CD4-positive, alpha-beta T cell (primary cell): ENCODE measurements around the gene GHR. TPM values are rescaled to one million over a fixed set of nuclear protein-coding genes. Genes with fewer than 3 reads are reported as not detected.

Experiments used
- ATAC-seq: fragments of 200-7000 bp; cut with Tn5 transposase; one replicate; pipeline ENCODE4 v1.10.0; 2022; ENCODE audit warnings: mild to moderate bottlenecking; ENCODE audit not compliant: poor library complexity
- CTCF ChIA-PET: fragments of 350-600 bp; sonication (Branson Sonifier 250); formaldehyde crosslinking; loops from one replicate; lab custom pipeline; 2021; ENCODE audit warnings: antibody characterized with exemption, inconsistent platforms; lab: Charles Lee
- POLR2A ChIA-PET: fragments of 350-600 bp; sonication (Branson Sonifier 250); formaldehyde crosslinking; loops from one replicate; lab custom pipeline; 2021; ENCODE audit warnings: antibody characterized with exemption, inconsistent platforms; lab: Charles Lee
- DNase-seq, 14 experiments: peaks; one replicate each; pipeline ENCODE4 v3.0.0-alpha.2; 2013 to 2020; ENCODE audit warnings: mixed read lengths in 2 of 14
- H3K27ac ChIP-seq, 2 donors: one replicate each; pipeline versions ENCODE4 v1.5.1 to v1.7.0; 2013; ENCODE audit warnings: low read length in 2 of 2, low read depth in 1 of 2, mild to moderate bottlenecking in 1 of 2
- H3K27me3 ChIP-seq, 2 experiments: 1 replicate in 1 of 2; 2 replicates in 1 of 2; pipeline versions ENCODE4 v1.6.1 to v1.7.0; 2013; ENCODE audit warnings: low read length in 2 of 2, control low read depth in 1 of 2, mild to moderate bottlenecking in 1 of 2, moderate library complexity in 1 of 2; ENCODE audit not compliant: insufficient read depth in 2 of 2, control insufficient read depth in 1 of 2
- H3K36me3 ChIP-seq: one replicate; pipeline ENCODE4 v1.6.1; 2013; ENCODE audit warnings: low read length, control low read depth; ENCODE audit not compliant: insufficient read depth
- H3K4me1 ChIP-seq: one replicate; pipeline ENCODE4 v1.6.1; 2013; ENCODE audit warnings: low read length, control low read depth; ENCODE audit not compliant: insufficient read depth
- H3K4me3 ChIP-seq: one replicate; pipeline ENCODE4 v1.5.1; 2013; ENCODE audit warnings: mild to moderate bottlenecking, low read length, moderate library complexity
- H3K9me3 ChIP-seq, 2 experiments: 1 replicate in 1 of 2; 2 replicates in 1 of 2; pipeline versions ENCODE4 v1.6.1 to v1.7.0; 2013; ENCODE audit warnings: low read length in 2 of 2, mild to moderate bottlenecking in 2 of 2, control low read depth in 1 of 2, moderate library complexity in 1 of 2; ENCODE audit not compliant: control insufficient read depth in 1 of 2, insufficient read depth in 1 of 2
- H3K27ac Mint-ChIP-seq: one replicate; pipeline ENCODE4 v1.8.0; 2020; ENCODE audit warnings: mixed read lengths
- H3K27me3 Mint-ChIP-seq: one replicate; pipeline ENCODE4 v1.8.0; 2021; ENCODE audit warnings: mixed read lengths
- H3K36me3 Mint-ChIP-seq: one replicate; pipeline ENCODE4 v1.8.0; 2021; ENCODE audit warnings: low read depth, mixed read lengths
- H3K4me1 Mint-ChIP-seq: one replicate; pipeline ENCODE4 v1.8.0; 2021; ENCODE audit warnings: low read depth, mixed read lengths
- H3K4me3 Mint-ChIP-seq: one replicate; pipeline ENCODE4 v1.8.0; 2020; ENCODE audit warnings: mild to moderate bottlenecking, mixed read lengths
- H3K9me3 Mint-ChIP-seq: one replicate; pipeline ENCODE4 v1.8.0; 2020; ENCODE audit warnings: mixed read lengths
- CTCF ChIP-seq: fragments of 200-600 bp; IDR thresholded peaks from one replicate; pipeline ENCODE4 v1.8.0; 2022; ENCODE audit warnings: antibody characterized with exemption, mild to moderate bottlenecking
- intact Hi-C, 2 experiments: fragments of 100-400 bp; cut with DNase I in 1 of 2; cut with micrococcal nuclease in 1 of 2; formaldehyde crosslinking; loops; one replicate each; pipeline versions ENCODE4 v1.15.1 to v1.9.0; 2023 to 2025; cut with DNase I, micrococcal nuclease
- total RNA-seq, 174 experiments: library from RNA in 2 of 174; stranded (reverse) in 2 of 174; gene quantifications; one replicate each; pipeline ENCODE4 v1.2.3 and lab custom pipeline; 2021 to 2026

The GHR gene
- total RNA-seq, 2 experiments from 2014 or later: not detected

- no peak overlapping the region for H3K4me3 ChIP-seq
- no peaks in the 10 kb centered on the region for H3K9me3 ChIP-seq
- H3K4me3 Mint-ChIP-seq: no peak overlapping the region
- H3K9me3 Mint-ChIP-seq: no peaks in the 10 kb centered on the region
- intact Hi-C loops: no loop called here
- H3K36me3 ChIP-seq: no peaks in the 10 kb centered on the region
- H3K36me3 Mint-ChIP-seq: no peaks in the 10 kb centered on the region
- H3K4me1 Mint-ChIP-seq: no peaks in the 10 kb centered on the region
- CTCF ChIA-PET: interaction anchor here (0.7 kb wide), 1 partner anchor 77 kb away, joined by 4 read pairs; no protein-coding TSS in a partner anchor
- H3K27ac ChIP-seq: no peak overlapping the region
- H3K27me3 ChIP-seq: peaks cover 0 to 5% of the 10 kb centered on the region in 2 experiments
- POLR2A ChIA-PET: no interaction called here
- H3K27ac Mint-ChIP-seq: no peak overlapping the region
- DNase-seq (no peak), ATAC-seq (no peak)
- H3K27me3 Mint-ChIP-seq: peaks cover 19% of the 10 kb centered on the region
- TF ChIP-seq CTCF: no peak
- H3K4me1 ChIP-seq: no peaks in the 10 kb centered on the region
Observed at GRCh38 chr5:42604171-42604711, 181.0 kb downstream of the GHR start.

GRCh38 chr5:42605490-42605889, 182.3 kb downstream of the GHR start:
- TF ChIP-seq CTCF: no peak
- Histone ChIP-seq H3K36me3 (no peaks in the 10 kb centered on the region), H3K4me1 (no peaks in the 10 kb centered on the region), H3K27me3 (peaks cover 0 to 5% of the 10 kb centered on the region in 2 experiments), H3K4me3 (no peak overlapping the region), H3K27ac (no peak overlapping the region), H3K9me3 (no peaks in the 10 kb centered on the region)
- no peak for DNase-seq
- no peak overlapping the region for H3K4me3 Mint-ChIP-seq
- peaks cover 23% of the 10 kb centered on the region for H3K27me3 Mint-ChIP-seq
- H3K4me1 Mint-ChIP-seq: no peaks in the 10 kb centered on the region
- POLR2A ChIA-PET: no interaction called here
- no peaks in the 10 kb centered on the region for H3K9me3 Mint-ChIP-seq
- H3K27ac Mint-ChIP-seq: no peak overlapping the region
- CTCF ChIA-PET: no interaction called here
- no peak for ATAC-seq
- intact Hi-C loops: no loop called here
- no peaks in the 10 kb centered on the region for H3K36me3 Mint-ChIP-seq

- intact Hi-C loops: no loop called here
- H3K4me1 ChIP-seq: no peaks in the 10 kb centered on the region
- H3K9me3 ChIP-seq: no peaks in the 10 kb centered on the region
- ChIA-PET POLR2A (no interaction called here), CTCF (no interaction called here)
- no peak overlapping the region for H3K4me3 ChIP-seq
- TF ChIP-seq CTCF: no peak
- Mint-ChIP-seq H3K4me1 (no peaks in the 10 kb centered on the region), H3K36me3 (no peaks in the 10 kb centered on the region), H3K27me3 (peaks cover 33% of the 10 kb centered on the region), H3K4me3 (no peak overlapping the region), H3K27ac (no peak overlapping the region), H3K9me3 (no peaks in the 10 kb centered on the region)
- H3K27me3 ChIP-seq: peaks cover 0 to 5% of the 10 kb centered on the region in 2 experiments
- ATAC-seq (no peak), DNase-seq (no peak)
- no peaks in the 10 kb centered on the region for H3K36me3 ChIP-seq
- no peak overlapping the region for H3K27ac ChIP-seq
Observed at GRCh38 chr5:42606464-42606869, 183.2 kb downstream of the GHR start.
